ENCODE measurements around the gene SREK1. TPM values are rescaled to one million over a fixed set of nuclear protein-coding genes. Genes with fewer than 3 reads are reported as not detected.

Gene SREK1
- total and polyA plus RNA-seq, 9 of the 15 experiments (the other 6 are each of a cell fraction or from before 2014, with no cell fraction given) = 40.8 to 128 (median 81.9) TPM

DNA sequence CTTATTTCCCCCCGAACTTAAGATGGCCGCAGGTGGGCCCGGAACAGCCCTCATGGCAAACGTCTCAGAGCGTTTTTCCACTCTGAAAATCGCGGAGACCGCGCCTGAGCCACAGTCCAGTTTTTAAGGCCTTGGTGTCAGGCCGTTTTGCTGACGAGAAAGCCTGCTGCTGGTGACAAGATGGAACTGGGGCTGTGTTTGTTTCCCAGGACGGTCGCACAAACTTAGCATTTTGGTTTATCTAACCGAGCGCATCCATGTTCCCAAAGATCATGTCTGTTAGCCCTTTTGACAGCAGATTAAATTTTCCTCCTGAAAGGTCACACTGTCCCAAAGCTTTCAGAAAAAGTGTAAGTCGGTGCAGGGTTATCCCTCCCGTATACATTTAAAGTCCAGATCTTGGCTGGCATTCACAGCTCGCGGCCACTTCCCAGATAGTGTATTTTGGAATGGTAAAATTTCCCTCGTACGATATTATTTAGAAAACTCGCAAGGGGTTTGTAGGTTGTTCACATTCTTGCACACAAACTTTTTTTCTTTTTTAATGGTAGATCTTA lies 812 bp downstream of the SREK1 start (continued):
- TF ChIP-seq, protein P1, sequence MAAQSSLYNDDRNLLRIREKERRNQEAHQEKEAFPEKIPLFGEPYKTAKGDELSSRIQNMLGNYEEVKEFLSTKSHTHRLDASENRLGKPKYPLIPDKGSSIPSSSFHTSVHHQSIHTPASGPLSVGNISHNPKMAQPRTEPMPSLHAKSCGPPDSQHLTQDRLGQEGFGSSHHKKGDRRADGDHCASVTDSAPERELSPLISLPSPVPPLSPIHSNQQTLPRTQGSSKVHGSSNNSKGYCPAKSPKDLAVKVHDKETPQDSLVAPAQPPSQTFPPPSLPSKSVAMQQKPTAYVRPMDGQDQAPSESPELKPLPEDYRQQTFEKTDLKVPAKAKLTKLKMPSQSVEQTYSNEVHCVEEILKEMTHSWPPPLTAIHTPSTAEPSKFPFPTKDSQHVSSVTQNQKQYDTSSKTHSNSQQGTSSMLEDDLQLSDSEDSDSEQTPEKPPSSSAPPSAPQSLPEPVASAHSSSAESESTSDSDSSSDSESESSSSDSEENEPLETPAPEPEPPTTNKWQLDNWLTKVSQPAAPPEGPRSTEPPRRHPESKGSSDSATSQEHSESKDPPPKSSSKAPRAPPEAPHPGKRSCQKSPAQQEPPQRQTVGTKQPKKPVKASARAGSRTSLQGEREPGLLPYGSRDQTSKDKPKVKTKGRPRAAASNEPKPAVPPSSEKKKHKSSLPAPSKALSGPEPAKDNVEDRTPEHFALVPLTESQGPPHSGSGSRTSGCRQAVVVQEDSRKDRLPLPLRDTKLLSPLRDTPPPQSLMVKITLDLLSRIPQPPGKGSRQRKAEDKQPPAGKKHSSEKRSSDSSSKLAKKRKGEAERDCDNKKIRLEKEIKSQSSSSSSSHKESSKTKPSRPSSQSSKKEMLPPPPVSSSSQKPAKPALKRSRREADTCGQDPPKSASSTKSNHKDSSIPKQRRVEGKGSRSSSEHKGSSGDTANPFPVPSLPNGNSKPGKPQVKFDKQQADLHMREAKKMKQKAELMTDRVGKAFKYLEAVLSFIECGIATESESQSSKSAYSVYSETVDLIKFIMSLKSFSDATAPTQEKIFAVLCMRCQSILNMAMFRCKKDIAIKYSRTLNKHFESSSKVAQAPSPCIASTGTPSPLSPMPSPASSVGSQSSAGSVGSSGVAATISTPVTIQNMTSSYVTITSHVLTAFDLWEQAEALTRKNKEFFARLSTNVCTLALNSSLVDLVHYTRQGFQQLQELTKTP (IDR thresholded peaks at IDR 0.05; ENCODE audit: low read depth in 1 of 2, partially characterized antibody in 2 of 2) = peak in 1 of 2 experiments; percentile 23
- TF ChIP-seq SIN3A (IDR thresholded peaks at IDR 0.05; ENCODE audit: borderline replicate concordance in 2 of 2, control insufficient read depth in 1 of 2, low read depth in 2 of 2, low read length in 2 of 2) (peak in 1 of 2 experiments; percentile 17; a peak in 1 of 4 replicates), NR2C1 (IDR thresholded peaks at IDR 0.05) (no peak), NR2C1 (tag; IDR thresholded peaks at IDR 0.05) (0 out of 2 replicates have a peak, but pooled peaks have one; percentile 7), GTF2F1 (IDR thresholded peaks at IDR 0.05; ENCODE audit: low read depth, low read length) (peak; percentile 4; the same call in 1 of the 2 replicates), ZNF239 (CRISPR knock-in tag; IDR thresholded peaks at IDR 0.05) (no peak), TBL1XR1 (IDR thresholded peaks at IDR 0.05; ENCODE audit: low read length in 2 of 2) (no peak), GTF2E2 (tag; IDR thresholded peaks at IDR 0.05) (peak; percentile 8; the same call in 1 of the 2 replicates), MYC (IDR thresholded peaks at IDR 0.05; ENCODE audit: low read depth, low read length) (peak; percentile 75), MYC (CRISPR knock-in tag; IDR thresholded peaks at IDR 0.05; ENCODE audit: borderline replicate concordance, low read depth) (0 out of 2 replicates have a peak, but pooled peaks have one; percentile 9)
- TF ChIP-seq, protein P2, sequence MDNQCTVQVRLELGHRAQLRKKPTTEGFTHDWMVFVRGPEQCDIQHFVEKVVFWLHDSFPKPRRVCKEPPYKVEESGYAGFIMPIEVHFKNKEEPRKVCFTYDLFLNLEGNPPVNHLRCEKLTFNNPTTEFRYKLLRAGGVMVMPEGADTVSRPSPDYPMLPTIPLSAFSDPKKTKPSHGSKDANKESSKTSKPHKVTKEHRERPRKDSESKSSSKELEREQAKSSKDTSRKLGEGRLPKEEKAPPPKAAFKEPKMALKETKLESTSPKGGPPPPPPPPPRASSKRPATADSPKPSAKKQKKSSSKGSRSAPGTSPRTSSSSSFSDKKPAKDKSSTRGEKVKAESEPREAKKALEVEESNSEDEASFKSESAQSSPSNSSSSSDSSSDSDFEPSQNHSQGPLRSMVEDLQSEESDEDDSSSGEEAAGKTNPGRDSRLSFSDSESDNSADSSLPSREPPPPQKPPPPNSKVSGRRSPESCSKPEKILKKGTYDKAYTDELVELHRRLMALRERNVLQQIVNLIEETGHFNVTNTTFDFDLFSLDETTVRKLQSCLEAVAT (IDR thresholded peaks at IDR 0.05) = peak in 1 of 2 experiments; percentile 63; a peak in 1 of 4 replicates
- TF ChIP-seq, protein P3, sequence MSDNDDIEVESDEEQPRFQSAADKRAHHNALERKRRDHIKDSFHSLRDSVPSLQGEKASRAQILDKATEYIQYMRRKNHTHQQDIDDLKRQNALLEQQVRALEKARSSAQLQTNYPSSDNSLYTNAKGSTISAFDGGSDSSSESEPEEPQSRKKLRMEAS (CRISPR knock-in tag; IDR thresholded peaks at IDR 0.05) = peak; percentile 56
- TF ChIP-seq, protein P4, sequence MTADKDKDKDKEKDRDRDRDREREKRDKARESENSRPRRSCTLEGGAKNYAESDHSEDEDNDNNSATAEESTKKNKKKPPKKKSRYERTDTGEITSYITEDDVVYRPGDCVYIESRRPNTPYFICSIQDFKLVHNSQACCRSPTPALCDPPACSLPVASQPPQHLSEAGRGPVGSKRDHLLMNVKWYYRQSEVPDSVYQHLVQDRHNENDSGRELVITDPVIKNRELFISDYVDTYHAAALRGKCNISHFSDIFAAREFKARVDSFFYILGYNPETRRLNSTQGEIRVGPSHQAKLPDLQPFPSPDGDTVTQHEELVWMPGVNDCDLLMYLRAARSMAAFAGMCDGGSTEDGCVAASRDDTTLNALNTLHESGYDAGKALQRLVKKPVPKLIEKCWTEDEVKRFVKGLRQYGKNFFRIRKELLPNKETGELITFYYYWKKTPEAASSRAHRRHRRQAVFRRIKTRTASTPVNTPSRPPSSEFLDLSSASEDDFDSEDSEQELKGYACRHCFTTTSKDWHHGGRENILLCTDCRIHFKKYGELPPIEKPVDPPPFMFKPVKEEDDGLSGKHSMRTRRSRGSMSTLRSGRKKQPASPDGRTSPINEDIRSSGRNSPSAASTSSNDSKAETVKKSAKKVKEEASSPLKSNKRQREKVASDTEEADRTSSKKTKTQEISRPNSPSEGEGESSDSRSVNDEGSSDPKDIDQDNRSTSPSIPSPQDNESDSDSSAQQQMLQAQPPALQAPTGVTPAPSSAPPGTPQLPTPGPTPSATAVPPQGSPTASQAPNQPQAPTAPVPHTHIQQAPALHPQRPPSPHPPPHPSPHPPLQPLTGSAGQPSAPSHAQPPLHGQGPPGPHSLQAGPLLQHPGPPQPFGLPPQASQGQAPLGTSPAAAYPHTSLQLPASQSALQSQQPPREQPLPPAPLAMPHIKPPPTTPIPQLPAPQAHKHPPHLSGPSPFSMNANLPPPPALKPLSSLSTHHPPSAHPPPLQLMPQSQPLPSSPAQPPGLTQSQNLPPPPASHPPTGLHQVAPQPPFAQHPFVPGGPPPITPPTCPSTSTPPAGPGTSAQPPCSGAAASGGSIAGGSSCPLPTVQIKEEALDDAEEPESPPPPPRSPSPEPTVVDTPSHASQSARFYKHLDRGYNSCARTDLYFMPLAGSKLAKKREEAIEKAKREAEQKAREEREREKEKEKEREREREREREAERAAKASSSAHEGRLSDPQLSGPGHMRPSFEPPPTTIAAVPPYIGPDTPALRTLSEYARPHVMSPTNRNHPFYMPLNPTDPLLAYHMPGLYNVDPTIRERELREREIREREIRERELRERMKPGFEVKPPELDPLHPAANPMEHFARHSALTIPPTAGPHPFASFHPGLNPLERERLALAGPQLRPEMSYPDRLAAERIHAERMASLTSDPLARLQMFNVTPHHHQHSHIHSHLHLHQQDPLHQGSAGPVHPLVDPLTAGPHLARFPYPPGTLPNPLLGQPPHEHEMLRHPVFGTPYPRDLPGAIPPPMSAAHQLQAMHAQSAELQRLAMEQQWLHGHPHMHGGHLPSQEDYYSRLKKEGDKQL (CRISPR knock-in tag; IDR thresholded peaks at IDR 0.05; ENCODE audit: borderline replicate concordance) = 0 out of 2 replicates have a peak, but pooled peaks have one; percentile 67
